HT1080 (cell line): ENCODE measurements around the gene MCF2L. TPM values are rescaled to one million over a fixed set of nuclear protein-coding genes. Genes with fewer than 3 reads are reported as not detected.
"Not testable (repeated sequence)": the region's sequence is repeated elsewhere in the genome, so short reads cannot be mapped to it uniquely, and the experiment has no call there.

Experiments
- DNase-seq: peaks from one replicate; pipeline ENCODE4 v3.0.0-alpha.2; 2015; ENCODE audit warnings: low read depth
- total RNA-seq: library from RNA; depleted of rRNA; stranded (reverse); fragments of >200 nt; shearing (Covaris generic); gene quantifications from 2 replicates; pipeline ENCODE4 v1.2.3, GENCODE V29; 2014

The MCF2L gene
- total RNA-seq, 1 experiment from 2014 or later: 0.53 TPM

GRCh38 chr13:113046883-113047244 lies 77.8 kb downstream of the MCF2L start:
- DNase-seq: no peak

GRCh38 chr13:113047587-113047986 lies 78.6 kb downstream of the MCF2L start:
- DNase-seq: no peak

- no peak for DNase-seq
These were observed 79.8 kb downstream of the MCF2L start for GRCh38 chr13:113048766-113049165.

- DNase-seq: no peak
These were observed 80.5 kb downstream of the MCF2L start for GRCh38 chr13:113049521-113049941.

GRCh38 chr13:113049981-113050380 lies 81.0 kb downstream of the MCF2L start:
- no peak for DNase-seq

- no peak for DNase-seq
These were observed 81.9 kb downstream of the MCF2L start for GRCh38 chr13:113050734-113051431.

GRCh38 chr13:113051641-113052040 lies 82.6 kb downstream of the MCF2L start:
- no peak for DNase-seq

- DNase-seq: no peak
These were observed 83.2 kb downstream of the MCF2L start for GRCh38 chr13:113052206-113052605.

- no peak for DNase-seq
These were observed 84.0 kb downstream of the MCF2L start for GRCh38 chr13:113052971-113053370.

GRCh38 chr13:113053376-113053775 lies 84.4 kb downstream of the MCF2L start:
- DNase-seq: no peak

- no peak for DNase-seq
These were observed 85.0 kb downstream of the MCF2L start for GRCh38 chr13:113053801-113054604.

- DNase-seq: no peak
These were observed 88.1 kb downstream of the MCF2L start for GRCh38 chr13:113057084-113057483.

GRCh38 chr13:113057559-113057958 lies 88.5 kb downstream of the MCF2L start:
- DNase-seq: not testable (repeated sequence)

- DNase-seq: no peak
These were observed 89.3 kb downstream of the MCF2L start for GRCh38 chr13:113058129-113058987.

- no peak for DNase-seq
These were observed 90.2 kb downstream of the MCF2L start for GRCh38 chr13:113058988-113059850.

GRCh38 chr13:113059891-113060290 lies 90.9 kb downstream of the MCF2L start:
- DNase-seq: no peak

- DNase-seq: no peak
These were observed 91.7 kb downstream of the MCF2L start for GRCh38 chr13:113060557-113061270.

- no peak for DNase-seq
These were observed 92.2 kb downstream of the MCF2L start for GRCh38 chr13:113061271-113061625.

GRCh38 chr13:113061796-113062425 lies 92.9 kb downstream of the MCF2L start:
- no peak for DNase-seq

- DNase-seq: no peak
These were observed 93.7 kb downstream of the MCF2L start for GRCh38 chr13:113062691-113063090.
